NCI-H1930 (cell line): ENCODE data around the gene TMEM178B.

Experiments used
- DNase-seq, 2 experiments: peaks; one replicate each; lab custom pipeline; 2025; lab: John Stamatoyannopoulos, UW

The TMEM178B gene

GRCh38 chr7:141466151-141466904, 392.5 kb downstream of the TMEM178B start:
- DNase-seq, result no peak

GRCh38 chr7:141468341-141468740, 394.5 kb downstream of the TMEM178B start:
- no peak for DNase-seq

GRCh38 chr7:141475679-141476078, 401.8 kb downstream of the TMEM178B start:
- no peak for DNase-seq

GRCh38 chr7:141477865-141478264, 404.0 kb downstream of the TMEM178B start:
- DNase-seq, result no peak

- no peak for DNase-seq
Observed at GRCh38 chr7:141478845-141479244, 405.0 kb downstream of the TMEM178B start.

GRCh38 chr7:141480953-141481352, 407.1 kb downstream of the TMEM178B start:
- no peak for DNase-seq

- DNase-seq, result no peak
Observed at GRCh38 chr7:141481971-141482370, 408.1 kb downstream of the TMEM178B start.

GRCh38 chr7:141483044-141483443, 409.2 kb downstream of the TMEM178B start:
- no peak for DNase-seq

- DNase-seq, result no peak
Observed at GRCh38 chr7:141484907-141485306, 411.0 kb downstream of the TMEM178B start.

GRCh38 chr7:141486959-141487358, 413.1 kb downstream of the TMEM178B start:
- DNase-seq, result no peak

GRCh38 chr7:141490474-141490873, 416.6 kb downstream of the TMEM178B start:
- no peak for DNase-seq

- DNase-seq, result no peak
Observed at GRCh38 chr7:141495057-141495456, 421.2 kb downstream of the TMEM178B start.

- no peak for DNase-seq
Observed at GRCh38 chr7:141497391-141497790, 423.5 kb downstream of the TMEM178B start.

GRCh38 chr7:141500608-141501007, 426.7 kb downstream of the TMEM178B start:
- no peak for DNase-seq

- no peak for DNase-seq
Observed at GRCh38 chr7:141501451-141501850, 427.6 kb downstream of the TMEM178B start.

- DNase-seq, result no peak
Observed at GRCh38 chr7:141511316-141511675, 437.4 kb downstream of the TMEM178B start.

GRCh38 chr7:141511676-141512396, 438.0 kb downstream of the TMEM178B start:
- DNase-seq, result no peak

- DNase-seq, result no peak
Observed at GRCh38 chr7:141512597-141512996, 438.7 kb downstream of the TMEM178B start.

GRCh38 chr7:141513720-141514119, 439.9 kb downstream of the TMEM178B start:
- no peak for DNase-seq

GRCh38 chr7:141515941-141516340, 442.1 kb downstream of the TMEM178B start:
- no peak for DNase-seq

GRCh38 chr7:141519623-141520022, 445.8 kb downstream of the TMEM178B start:
- DNase-seq, result no peak

GRCh38 chr7:141522657-141523342, 448.9 kb downstream of the TMEM178B start:
- DNase-seq, result no peak

- no peak for DNase-seq
Observed at GRCh38 chr7:141525973-141526514, 452.2 kb downstream of the TMEM178B start.
